HG03159 (cell line): ENCODE results near the gene COPS2.
"Not testable (repeated sequence)": the region's sequence is repeated elsewhere in the genome, so short reads cannot be mapped to it uniquely, and the experiment has no call there.

ENCODE experiments used
- ATAC-seq: cut with Tn5 transposase; IDR thresholded peaks from one replicate; pipeline ENCODE4 v1.9.1; 2021; ENCODE audit warnings: mild to moderate bottlenecking, moderate library complexity; ENCODE audit not compliant: unreplicated experiment

The COPS2 gene

DNA sequence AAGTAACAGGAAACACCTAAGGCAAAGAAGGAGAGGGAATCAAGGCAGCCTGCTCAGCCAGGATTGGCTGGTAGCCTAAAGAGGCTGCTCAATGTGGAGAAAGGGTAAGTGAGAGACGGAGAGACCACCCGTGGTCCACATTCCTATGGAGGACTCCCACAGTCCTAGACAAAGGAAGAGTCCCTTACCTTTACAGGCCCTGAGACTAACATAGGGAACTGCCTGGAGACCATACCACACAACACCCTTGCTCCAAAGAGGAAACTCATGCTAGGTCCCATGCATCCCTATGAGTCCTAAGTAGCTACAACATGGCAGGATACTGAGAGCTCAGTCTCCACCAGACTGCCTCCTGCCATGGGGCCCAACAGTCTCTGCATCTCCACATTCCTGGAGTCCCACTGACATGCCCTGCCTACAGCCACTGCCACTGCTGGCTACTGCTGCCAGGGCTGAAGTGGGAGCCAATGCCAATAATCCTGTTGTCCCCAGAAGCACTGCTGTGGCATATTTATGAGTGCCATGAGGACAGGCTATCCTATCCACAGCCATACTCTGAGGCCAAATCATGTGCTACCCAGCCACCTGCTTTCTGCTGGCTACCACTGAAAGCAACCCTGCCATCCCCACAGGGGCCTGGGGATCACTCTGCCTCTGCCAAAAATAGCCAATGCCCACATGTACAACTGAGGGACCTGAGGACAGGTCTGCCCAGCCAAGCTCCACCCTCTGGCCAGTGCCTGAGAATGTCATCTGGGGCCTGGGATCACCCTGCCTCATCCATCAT lies 45.0 kb downstream of the COPS2 start:
- no peak for ATAC-seq

DNA sequence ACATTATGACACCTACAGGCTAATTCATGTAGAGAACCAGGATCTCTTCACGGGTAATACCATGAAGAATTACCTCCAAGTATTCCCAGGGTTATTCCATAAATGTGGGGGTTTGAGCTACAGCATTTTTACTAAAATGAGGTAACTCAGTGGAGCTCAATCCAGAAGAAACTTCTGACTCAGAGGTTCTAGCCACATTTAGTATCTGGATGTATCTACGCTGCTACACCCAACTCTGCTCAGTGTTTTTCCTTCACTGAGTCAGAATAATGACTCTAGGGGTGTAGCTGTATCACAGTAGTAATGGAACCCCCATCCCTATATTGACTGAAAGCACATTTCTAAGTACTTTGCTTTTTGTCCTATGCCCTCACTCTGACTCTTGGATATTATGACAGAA lies 52.4 kb downstream of the COPS2 start:
- ATAC-seq, result no peak

DNA sequence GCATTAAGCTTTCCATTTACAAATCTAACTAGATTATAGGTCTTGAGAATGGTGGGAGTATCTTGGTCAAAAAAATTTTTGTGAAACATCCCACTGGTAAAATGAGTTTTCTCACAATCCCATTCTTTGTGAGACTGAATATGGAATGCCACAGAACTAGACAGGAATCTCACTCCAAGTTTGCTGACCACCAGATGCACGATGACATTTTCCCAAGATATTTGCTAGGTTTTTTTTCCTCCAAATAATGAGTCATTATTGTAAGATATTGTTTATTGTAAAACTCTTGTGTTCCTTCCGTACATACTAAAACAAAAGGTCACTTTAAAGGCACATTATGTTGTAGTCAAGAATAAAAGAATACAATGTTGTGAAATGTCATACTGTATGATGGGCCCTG lies 53.9 kb downstream of the COPS2 start:
- no peak for ATAC-seq

DNA sequence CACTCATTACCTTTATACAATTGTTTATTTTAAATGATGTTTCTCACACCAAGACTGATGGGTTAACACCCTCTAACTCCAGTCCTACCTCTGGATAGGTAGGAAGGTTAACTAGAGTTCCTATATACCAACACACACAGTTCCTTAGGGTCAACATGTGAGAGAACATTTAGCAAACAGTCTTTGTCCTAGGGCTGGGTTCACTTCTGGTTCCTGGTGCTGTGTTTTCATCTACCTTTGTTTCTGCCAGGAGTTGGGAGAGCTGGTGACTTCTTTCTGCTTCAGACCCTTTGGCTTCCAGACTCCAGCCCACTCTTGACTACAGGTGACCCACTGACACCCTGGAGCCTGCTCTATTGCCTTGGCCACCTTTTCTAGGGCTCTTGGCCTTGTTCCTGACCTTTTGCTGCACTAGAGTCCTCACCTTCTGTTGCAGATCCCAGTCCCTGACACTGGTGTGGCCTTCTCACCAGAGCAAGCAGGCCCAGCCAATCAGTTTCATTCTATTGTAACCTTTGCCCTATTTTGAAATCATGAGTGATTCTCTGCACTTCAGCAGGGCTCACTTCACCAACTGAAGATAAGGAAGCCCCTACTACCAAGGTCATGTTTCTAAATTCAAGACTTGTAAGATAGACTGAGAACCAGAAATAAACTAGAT lies 59.2 kb downstream of the COPS2 start:
- no peak for ATAC-seq

DNA sequence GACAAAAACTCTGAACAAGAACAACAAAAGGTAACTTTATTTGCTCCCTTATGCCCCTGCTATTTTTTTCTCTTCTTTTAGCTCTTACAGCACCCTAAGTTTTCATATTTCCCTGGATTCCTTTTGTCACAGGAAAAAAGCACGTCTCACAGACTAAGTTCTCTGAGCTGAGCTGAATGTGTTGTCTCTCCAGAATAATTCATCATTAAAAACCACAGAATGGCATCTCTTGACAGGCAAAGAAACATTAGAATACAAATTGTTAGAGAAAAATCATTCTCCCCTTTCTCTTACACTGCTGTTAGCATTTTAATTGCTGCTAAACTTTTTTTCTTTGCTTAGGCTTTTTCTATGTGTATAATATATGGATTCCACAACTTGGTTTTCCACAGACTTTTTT lies 60.5 kb downstream of the COPS2 start:
- ATAC-seq, result no peak

DNA sequence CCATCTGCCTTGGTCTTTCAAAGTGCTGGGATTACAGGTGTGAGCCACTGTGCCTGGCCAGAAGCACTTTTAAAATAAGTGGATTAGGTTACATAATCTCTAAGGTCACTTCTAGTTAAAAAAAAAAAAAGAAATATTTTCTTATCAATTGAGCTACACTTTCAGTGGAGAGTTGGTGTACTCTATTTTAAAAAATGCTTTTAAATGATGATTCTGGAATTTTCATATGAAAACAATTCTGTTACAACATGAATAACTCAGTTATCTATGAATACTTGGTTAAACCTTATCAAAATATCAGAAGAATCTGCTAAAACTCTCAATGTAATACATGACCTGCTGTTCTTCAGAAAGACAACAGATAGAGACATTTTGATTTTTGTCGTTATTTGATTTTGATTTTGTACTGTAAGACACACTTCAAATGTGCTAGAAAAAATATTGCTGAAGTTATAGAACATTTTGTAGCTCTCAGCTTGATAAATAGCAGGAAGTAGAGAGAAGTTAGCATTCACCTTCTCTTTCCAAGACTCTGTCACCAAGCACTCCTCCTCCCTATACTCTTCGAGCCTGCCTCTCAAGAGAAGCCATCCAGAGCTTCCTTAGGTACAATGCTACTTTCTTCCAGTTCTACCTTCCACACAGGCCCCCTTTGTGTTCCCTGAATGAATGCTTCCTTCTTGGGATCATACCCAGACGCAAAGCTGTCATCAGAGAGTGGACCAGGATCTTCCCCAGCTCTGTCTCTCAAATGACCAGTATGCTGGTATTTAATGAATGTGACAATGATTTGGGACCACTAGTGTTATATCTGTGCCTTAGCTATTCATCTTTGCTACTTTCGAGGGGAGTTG lies 61.9 kb downstream of the COPS2 start:
- ATAC-seq, result no peak

DNA sequence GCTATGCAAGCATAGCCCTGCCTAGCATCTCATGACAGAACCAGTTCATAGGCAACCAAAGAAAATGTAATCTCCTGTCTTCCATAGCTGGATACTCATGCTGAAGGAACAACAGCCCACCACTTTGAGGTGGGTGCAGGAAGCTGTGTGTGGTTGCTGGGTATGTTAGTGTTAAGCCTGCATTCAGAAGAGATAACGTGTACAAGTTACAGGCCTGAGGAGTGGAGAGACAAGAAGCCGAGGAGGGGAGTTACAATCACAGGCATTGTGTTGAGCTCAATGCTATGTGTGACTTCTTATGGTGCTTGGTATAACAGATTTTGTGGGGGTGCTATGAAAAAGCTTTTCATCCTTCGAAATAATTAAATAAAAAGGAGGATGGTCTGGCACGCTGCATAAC lies 66.4 kb downstream of the COPS2 start:
- no peak for ATAC-seq

DNA sequence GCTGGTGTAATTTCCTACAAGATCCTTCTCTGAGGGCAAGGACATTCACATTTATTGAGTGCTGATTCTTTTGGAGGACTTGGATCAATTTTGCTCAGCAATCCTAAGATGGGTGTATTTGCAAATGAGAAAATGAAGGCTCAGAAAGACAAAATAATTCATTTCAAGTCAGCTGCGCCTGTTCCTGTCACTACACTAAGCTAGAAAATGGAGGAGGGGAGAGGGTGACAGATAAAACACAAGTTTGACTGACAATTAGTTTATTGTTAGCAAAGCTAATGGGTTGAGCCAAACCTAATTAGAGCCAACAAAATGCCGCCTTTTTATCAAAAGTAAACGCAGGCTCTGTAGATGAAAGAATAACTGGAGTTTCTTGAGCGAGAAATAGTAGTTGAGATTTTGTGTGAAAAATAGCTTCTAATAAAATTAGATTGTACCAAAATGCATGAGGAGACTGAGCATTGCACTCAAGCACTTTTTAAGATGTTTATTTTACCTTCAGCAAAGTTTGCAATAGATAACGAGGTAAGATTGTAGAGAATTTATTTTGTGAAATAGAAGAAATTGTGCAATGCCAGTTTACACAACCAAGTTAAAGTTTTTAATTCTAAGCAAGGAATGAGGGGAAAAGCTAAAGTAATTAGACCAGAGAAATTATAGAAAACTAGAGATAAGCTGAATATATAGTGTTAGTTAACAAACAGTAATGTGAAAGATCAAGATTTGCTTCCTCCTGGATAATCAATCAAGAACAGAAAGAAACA lies 69.5 kb downstream of the COPS2 start:
- ATAC-seq, result no peak

DNA sequence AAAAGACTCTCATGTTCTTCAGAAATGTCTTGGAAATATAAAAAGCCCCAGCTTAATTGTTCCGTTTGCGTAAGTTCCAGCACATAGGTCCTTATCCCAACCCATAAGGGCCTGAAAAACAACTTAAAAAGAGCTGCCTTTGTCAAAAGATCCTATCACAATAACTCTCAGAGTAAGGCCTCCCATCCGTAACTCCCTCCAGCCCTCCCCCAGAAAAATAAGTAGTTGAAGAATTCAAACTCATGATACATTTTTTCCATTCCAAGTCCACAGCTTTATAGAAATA lies 71.2 kb downstream of the COPS2 start:
- no peak for ATAC-seq

DNA sequence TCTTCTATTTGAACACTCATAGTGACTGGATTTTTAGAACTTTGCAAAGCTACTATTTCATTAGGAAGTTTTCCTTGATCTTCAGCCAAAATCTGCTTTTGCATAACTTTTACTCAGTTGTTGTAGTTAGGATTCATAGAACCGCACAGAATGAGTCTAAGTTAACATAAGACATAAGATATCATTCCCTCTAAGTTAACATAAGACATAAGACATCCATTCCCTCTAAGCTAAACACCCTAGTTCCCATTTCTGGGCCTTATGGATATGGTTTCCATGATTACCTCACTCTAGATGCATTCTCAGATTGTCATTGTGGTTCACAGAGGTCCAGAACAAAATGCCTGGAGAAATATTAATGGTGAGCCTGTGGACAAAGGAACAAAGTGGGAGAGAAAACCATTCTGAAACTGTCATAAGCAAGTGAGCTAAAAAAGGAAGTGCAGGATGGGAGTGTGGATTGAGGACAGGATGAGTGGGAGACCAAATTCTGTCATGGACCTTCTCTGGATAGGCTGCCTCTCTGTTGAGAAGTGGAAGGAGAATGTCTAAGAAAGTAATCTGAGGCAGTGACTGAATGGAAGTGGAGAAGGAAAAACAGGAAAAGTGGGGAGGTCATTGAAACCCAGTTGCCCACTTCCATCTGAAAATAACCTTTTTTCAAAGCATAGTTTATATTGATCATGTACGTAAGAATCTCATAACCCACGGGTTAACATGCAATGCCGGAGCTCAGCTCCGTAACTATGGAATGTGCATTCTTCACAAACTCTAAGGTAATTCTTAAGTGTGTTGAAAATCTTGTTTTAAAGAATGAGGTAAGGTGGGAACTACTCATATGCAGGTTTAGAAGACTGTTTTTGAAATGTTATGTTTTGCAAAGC lies 71.8 kb downstream of the COPS2 start:
- no peak for ATAC-seq

DNA sequence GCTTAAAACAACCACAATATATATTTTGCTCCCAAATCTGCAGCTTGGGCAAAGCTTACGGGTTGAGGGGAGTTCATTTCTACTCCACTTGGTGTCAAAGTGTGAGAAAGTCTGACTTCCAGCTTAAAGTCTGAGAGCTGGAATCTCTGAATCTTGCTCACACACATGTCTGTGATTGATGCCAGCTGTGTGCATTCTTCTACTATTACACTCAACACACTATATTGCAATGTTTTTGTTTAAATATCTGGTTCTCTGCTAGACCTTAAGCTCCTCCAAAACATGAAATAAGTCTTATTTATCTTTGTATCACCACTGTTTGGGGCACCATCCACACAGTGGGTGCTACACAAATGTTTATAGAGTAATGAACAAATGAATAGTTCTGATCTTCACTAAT lies 72.4 kb downstream of the COPS2 start:
- ATAC-seq, result no peak

DNA sequence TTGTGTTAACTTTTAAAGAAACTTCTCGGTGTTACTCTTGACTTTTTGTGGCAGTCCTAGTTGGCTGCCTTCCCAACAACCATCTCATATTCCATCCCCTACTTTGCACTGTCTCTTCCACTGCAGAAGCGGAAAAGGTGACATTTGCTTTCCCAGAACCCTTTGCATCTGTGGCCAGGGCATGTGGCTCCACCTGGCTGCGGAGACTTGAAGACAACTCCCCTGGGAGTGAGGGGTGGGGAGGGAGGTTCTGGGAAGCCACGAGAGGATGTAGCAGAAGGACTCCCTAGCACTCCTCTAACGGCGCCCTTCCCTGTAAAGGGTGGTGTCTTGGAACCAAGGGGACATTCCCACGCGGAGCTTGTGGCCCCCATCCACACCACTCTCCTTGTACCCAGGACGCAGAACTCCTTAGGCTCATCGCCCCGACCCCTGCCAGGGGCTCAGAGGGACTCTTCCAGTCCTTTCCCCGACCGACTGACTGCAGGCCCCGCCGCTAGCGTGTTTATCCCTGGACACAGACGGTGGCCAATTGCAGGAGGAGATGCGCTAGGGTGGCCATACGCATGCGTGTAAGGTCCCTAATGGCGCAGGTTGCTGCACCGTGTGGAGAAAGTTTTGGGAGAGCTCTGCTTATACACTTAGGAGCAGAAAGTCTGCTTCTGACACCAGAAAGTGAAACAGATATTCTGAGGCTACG lies 75.9 kb downstream of the COPS2 start:
- no peak for ATAC-seq

DNA sequence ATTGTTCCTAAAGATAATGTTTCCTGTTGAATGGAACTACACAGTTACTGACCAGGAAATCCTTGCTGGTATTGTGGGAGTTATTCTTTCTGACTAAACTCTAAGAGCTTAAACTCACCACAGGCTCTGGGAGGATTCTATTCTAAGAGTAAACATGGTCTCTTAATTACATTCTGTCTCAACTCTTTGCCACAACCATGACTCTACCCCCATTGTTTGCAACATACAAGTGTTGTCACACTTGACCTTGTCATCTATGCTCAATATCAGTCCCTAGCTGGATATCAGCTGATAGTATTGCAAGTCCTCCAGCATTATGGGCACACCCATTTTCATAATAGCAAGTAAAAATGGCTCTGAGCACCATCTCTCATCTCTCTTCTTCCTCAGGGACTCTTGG lies 79.5 kb downstream of the COPS2 start:
- ATAC-seq, result no peak

DNA sequence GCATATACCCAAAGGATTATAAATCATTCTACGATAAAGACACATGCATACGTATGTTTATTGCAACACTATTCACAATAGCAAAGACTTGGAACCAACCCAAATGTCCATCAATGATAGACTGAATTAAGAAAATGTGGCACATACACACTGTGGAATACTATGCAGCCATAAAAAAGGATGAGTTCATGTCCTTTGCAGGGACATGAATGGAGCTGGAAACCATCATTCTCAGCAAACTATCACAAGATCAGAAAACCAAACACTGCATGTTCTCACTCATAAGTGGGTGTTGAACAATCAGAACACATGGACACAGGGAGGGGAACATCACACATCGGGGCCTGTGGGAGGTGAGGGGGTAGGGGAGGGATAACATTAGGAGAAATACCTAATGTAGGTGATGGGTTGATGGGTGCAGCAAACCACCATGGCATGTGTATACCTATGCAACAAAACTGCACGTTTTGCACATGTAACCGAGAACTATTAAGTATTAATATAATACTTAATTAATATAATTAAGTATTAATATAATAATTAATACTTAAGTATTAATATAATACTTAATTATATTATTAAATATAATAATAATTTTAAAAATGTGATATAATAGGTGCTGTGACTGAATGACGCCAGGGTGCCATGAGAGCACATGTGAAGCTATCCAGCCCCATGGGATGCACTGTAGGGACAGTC lies 80.7 kb downstream of the COPS2 start:
- ATAC-seq, result not testable (repeated sequence)
